GM21515 (cell line): ENCODE results near the gene RAPGEF4.

ENCODE experiments used
- ATAC-seq: cut with Tn5 transposase; IDR thresholded peaks from one replicate; pipeline ENCODE4 v1.9.1; 2021; ENCODE audit not compliant: unreplicated experiment

RAPGEF4 gene

GRCh38 chr2:172821370-172822338, 86.0 kb downstream of the RAPGEF4 start:
- ATAC-seq: no peak

DNA sequence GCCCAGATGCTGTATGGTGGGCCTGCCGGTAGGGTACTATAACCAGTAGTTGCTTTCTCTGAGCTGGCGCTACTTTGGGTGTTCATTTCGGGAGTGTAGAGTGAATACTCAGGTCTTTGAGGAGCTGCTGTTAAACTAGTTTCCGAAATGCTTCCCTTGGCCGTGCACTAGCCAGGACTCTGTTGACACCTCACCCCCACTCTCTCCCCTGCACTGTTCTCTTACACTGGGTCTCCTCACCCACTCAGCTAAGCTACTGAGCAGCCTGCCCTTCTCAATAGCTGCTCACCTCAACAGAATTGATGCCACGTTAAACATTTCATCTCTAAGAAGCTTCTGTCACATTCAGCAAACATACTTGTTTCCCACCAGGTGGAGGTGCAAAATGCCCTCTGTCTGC, 86.9 kb downstream of the RAPGEF4 start:
- no peak for ATAC-seq

DNA sequence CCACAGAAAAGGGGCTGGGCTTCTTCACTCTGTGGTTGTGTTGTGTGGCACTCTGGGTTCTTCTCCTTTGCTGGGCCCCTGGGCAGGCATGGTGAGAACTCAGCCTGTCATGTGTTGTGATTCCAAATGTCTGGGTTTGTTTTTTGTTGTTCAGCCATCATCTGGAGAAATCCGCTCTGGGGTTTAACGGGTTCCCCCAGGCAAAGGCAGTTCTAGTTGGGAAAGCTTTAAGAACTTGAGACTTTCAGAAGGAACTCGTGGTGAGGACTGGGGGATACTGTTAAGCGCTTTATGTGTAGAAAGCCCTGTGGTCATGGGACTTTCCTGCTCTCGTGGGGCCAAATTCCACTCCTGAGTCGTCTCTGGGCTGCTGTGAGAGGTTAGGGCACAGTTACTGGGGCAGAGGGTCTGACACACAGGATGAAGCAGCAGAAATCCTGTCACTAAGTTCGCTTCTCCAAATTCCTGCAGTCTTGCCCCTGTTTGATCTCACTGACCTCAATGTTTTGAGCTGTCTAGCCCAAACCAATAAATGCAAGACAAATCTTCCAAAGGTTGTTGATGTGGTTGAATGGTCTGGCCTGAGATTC, 87.7 kb downstream of the RAPGEF4 start:
- no peak for ATAC-seq

- no peak for ATAC-seq
Observed at GRCh38 chr2:172826522-172826921, 90.9 kb downstream of the RAPGEF4 start.

- no peak for ATAC-seq
Observed at GRCh38 chr2:172829229-172829628, 93.6 kb downstream of the RAPGEF4 start.

DNA sequence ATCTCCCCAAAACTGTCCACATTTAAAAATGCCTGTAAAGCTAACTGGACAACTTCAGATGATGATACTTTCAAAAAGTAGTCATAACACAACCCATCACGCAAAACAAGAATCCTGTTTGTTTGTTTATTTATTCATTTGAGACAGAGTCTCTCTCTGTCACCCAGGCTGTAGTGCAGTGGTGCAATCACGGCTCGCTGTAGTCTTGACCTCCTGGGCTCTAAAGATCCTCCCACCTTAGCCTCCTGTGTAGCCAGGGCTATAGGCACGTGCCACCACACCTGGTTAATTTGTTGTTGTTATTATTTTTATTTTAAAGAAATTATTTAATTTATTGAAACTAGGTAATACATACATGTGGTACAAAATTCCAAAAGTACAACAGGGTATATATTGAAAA, 94.8 kb downstream of the RAPGEF4 start:
- ATAC-seq: no peak

DNA sequence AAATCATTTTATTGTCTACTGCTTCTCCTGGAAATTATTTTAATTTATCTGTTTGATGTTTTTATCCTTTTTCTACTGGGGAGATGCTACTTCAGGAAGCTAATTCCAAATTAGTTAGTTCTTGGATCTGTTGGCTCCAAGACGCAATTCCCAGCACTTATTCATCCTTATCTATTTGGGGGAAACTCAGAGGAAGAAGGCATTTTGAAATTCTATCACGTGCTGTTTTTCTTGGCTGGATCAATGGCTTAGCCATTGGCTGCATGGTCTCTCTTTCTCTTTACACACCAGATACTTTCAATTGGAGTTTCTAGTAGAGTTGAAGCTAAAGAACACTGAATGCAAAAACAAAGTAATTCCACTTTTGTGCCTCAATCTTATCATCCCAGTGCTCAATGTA, 98.3 kb downstream of the RAPGEF4 start:
- no peak for ATAC-seq

- ATAC-seq: no peak
Observed at GRCh38 chr2:172834881-172835280, 99.2 kb downstream of the RAPGEF4 start.

DNA sequence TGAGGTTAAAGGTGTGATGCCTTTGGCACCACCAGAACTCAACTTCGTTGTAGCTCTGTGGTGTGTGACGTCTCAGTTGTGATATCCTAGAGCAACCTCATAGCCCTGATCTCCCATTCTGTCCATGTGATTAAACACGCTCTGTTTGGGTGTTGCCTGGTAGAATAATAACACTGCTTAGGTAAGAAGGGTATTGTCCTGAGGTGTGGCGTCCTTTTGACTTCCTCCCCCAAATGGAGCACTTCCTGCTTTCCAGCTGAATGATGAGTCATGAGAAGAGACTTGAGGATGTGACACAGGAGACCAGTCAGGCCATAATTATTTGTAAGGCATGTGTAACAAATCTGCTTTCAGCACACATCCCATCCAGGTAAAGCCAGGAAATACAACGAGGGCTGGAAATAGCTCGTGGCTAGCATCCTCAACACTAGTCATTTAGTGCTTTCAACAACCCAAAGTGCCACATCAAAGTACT, 100.7 kb downstream of the RAPGEF4 start:
- ATAC-seq: no peak

GRCh38 chr2:172836827-172837226, 101.2 kb downstream of the RAPGEF4 start:
- ATAC-seq: no peak

DNA sequence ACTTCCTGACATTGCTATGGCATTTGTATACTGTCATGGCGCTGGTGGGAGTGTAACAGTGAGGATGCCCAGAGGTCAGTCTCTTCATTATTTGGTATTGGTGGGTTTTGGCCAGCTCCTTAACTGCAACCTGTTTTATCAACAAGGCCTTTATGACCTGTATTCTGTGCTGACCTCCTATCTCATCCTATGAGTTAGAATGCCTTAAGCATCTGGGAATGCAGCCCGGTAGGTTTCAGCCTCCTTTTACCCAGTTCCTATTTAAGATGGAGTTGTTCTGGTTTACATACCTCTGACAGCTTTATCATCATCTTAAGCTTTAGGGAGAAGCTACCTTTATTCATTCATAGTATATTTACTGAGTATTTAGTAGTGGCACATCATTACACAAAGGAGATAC, 103.8 kb downstream of the RAPGEF4 start:
- no peak for ATAC-seq

GRCh38 chr2:172842511-172843265, 107.0 kb downstream of the RAPGEF4 start:
- ATAC-seq: no peak

- ATAC-seq: no peak
Observed at GRCh38 chr2:172843266-172843582, 107.6 kb downstream of the RAPGEF4 start.

DNA sequence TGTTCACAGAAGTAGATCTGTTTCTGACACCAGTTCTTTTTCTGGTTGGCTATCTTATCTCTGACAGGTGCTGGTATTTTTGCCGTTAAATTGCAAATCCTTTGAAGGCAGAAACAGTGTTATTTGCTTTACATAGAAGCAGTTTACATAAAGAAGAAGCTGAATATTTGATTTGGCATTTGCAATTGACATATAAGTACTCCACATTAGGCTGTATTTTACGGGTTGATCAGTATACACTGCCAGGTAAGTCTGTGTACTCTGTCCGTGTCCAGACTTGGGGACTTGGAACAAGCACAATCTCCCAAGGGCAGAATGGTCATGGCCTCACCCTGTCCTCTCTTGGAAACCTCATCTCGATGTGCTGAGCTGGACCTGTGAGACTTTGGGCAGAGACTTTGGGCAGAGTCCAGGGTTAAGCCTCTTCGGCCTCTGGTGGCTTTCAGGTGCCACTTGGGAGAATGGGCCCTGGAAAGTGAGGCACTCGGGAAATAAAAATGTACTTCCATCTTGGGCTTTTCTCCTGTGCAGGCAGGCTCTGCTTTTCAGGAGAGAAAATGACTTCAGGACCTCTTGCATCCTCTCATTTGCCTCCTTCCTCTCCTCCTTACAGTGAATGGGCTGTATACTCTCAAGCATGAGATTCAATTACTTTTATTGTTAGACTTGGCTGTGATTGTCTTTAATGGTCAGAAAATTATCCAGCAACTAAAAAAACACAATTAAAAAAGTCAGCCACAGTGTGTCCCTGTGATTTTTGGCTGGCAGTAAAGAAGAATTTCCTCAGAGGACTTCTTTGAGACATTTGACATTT, 108.5 kb downstream of the RAPGEF4 start:
- ATAC-seq: no peak

DNA sequence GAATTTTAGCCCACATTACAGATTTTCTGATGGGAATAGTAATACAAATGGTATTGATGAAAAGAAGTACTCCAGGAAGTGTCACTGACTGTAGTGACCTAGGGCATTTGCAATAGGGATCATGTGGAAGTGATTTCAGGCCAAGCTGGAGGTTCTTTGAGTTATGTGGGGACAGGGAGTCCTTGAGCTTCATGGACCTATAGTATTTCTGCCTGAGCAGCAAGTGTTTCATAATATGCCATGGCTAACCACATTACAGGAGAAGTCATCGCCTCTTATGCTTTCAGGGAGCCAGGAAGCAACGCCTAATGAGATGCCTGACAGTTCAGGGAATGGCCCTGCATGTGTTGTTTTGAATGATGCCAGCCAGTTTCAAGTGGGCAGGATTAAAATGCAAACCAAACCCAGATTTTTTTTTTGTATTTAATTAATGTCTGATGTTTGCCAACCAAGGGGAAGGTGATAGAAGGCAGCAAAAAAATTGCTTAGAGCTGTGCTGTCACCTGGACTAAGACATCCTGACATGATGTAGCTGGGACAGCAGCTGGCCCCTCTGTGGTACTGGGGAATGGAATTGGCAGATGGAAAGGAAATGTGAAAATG, 109.5 kb downstream of the RAPGEF4 start:
- ATAC-seq: no peak

DNA sequence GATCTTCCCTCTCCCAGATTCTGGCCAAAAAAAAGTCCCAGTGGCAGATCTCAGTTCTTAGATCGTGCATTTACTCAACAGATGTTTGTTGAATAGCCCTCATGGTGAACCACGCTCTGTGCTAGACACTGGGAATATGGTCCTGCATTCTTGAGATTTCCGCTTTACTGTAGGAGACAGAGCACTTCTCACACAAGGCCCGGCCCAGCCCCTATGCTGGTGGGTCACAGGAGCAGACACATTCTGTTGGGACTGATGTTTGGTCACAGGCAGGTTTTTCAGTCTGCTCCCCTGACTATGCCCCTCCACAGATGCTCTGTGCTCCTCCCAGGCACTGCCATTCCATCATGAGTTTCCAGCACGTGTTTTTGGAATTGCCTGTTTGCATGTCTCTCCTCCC, 110.9 kb downstream of the RAPGEF4 start:
- ATAC-seq: no peak

GRCh38 chr2:172847188-172847587, 111.5 kb downstream of the RAPGEF4 start:
- no peak for ATAC-seq

DNA sequence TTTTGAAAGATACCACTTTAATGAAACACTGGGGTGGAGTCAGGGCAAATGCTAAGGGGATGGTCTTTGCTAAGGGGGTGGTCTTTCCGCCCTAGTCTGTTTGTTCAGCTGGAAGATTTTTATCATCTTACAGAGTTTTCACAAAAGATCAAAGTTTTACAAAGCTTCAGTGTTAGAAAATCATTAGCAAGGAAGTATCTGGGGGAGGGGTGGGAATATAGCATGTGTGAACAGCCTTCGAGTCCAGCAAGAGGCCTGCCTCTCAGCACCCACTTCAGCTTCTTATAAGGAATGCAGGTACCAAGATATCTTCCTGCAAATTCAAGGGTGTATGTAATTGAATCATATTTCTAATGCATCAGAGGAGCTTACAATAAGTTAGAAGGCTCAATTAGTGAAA, 112.9 kb downstream of the RAPGEF4 start:
- ATAC-seq: no peak

- ATAC-seq: no peak
Observed at GRCh38 chr2:172849519-172850217, 114.0 kb downstream of the RAPGEF4 start.

- no peak for ATAC-seq
Observed at GRCh38 chr2:172855588-172855987, 119.9 kb downstream of the RAPGEF4 start.
